ENCODE results near the gene RAX.

Gene RAX

GRCh38 chr18:59272891-59273758 lies at the start of gene RAX:
TSS of gene RAX (minus strand) at chr18:59273454. CDS start at chr18:59273206, 248 bp downstream.
- DNase-seq, result no peak

GRCh38 chr18:59318460-59319050 lies 45.3 kb upstream of the RAX start, which contains the start of gene CPLX4:
TSS of gene CPLX4 (minus strand) at chr18:59318649. CDS start at chr18:59318462, 187 bp downstream.
- no peak for DNase-seq

GRCh38 chr18:59311631-59312030 lies 38.4 kb upstream of the RAX start:
- DNase-seq, result no peak

- no peak for DNase-seq
Measured at GRCh38 chr18:59308938-59309260, 35.6 kb upstream of the RAX start.

- DNase-seq, result peak; percentile 74
Measured at GRCh38 chr18:59308248-59308937, 35.1 kb upstream of the RAX start.

GRCh38 chr18:59306640-59307039 lies 33.4 kb upstream of the RAX start:
- DNase-seq, result no peak

GRCh38 chr18:59305295-59305694 lies 32.0 kb upstream of the RAX start:
- DNase-seq, result no peak

- DNase-seq, result no peak
Measured at GRCh38 chr18:59303656-59304195, 30.5 kb upstream of the RAX start.

GRCh38 chr18:59303006-59303405 lies 29.8 kb upstream of the RAX start:
- DNase-seq, result peak; percentile 30

GRCh38 chr18:59301929-59302328 lies 28.7 kb upstream of the RAX start:
- DNase-seq, result no peak

- no peak for DNase-seq
Measured at GRCh38 chr18:59300676-59301285, 27.5 kb upstream of the RAX start.

GRCh38 chr18:59298871-59299270 lies 25.6 kb upstream of the RAX start:
- DNase-seq, result no peak

- no peak for DNase-seq
Measured at GRCh38 chr18:59293317-59293716, 20.1 kb upstream of the RAX start.

- no peak for DNase-seq
Measured at GRCh38 chr18:59286341-59286740, 13.1 kb upstream of the RAX start.

GRCh38 chr18:59282341-59282740 lies 9.1 kb upstream of the RAX start:
- no peak for DNase-seq

- no peak for DNase-seq
Measured at GRCh38 chr18:59279722-59280121, 6.5 kb upstream of the RAX start.

- no peak for DNase-seq
Measured at GRCh38 chr18:59279193-59279592, 5.9 kb upstream of the RAX start.

GRCh38 chr18:59278793-59279192 lies 5.5 kb upstream of the RAX start:
- no peak for DNase-seq

GRCh38 chr18:59276047-59276446 lies 2.8 kb upstream of the RAX start:
- DNase-seq, result no peak

GRCh38 chr18:59275406-59275949 lies 2.2 kb upstream of the RAX start:
- DNase-seq, result no peak

- DNase-seq, result no peak
Measured at GRCh38 chr18:59274533-59274928, 1.3 kb upstream of the RAX start.

- DNase-seq, result no peak
Measured at GRCh38 chr18:59273759-59274532, 692 bp upstream of the RAX start.
